K562 (cell line): ENCODE data around the gene BPHL. TPM values are rescaled to one million over a fixed set of nuclear protein-coding genes. Genes with fewer than 3 reads are reported as not detected.

ENCODE experiments used
- CBFA2T3 ChIP-seq: fragments of 450-650 bp; IDR thresholded peaks from 2 replicates; pipeline ENCODE4 v1.6.1; 2017
- CBX8 ChIP-seq: fragments of 200-600 bp; sonication (generic); IDR thresholded peaks from 2 replicates; pipeline ENCODE4 v1.6.1; 2012; ENCODE audit warnings: borderline replicate concordance, mixed run types, low read depth, mild to moderate bottlenecking, moderate library complexity, mixed read lengths, low read length, control low read depth, inconsistent platforms; ENCODE audit not compliant: poor library complexity, severe bottlenecking; ENCODE audit errors: extremely low read depth
- RAD21 ChIP-seq, 2 experiments: fragments of 250-450 bp in 1 of 2; fragments of 450-650 bp in 1 of 2; sonication (Bioruptor Pico) in 1 of 2; formaldehyde crosslinking in 1 of 2; IDR thresholded peaks in 1 of 2; conservative IDR thresholded peaks in 1 of 2; 2 replicates each; pipeline versions ENCODE4 v1.4.0 to v1.8.0; 2020 to 2022; ENCODE audit warnings: mild to moderate bottlenecking in 2 of 2, moderate library complexity in 1 of 2
- ZKSCAN1 ChIP-seq: fragments of 150-350 bp; IDR thresholded peaks from 2 replicates; pipeline ENCODE4 v1.6.1; 2016; ENCODE audit warnings: low read depth, low read length
- ZNF830 ChIP-seq: fragments of 250-450 bp; sonication (Bioruptor Pico); IDR thresholded peaks from 2 replicates; pipeline ENCODE4 v1.5.0; 2021; ENCODE audit warnings: mild to moderate bottlenecking
- polyA plus RNA-seq, 8 experiments: library from polyadenylated mRNA; depleted of rRNA in 4 of 8; stranded (reverse) in 5 of 8; unstranded in 3 of 8; fragments of >200 nt; fragmentation: Nextera tagmentation in 2 of 8; fragmentation: Illumina TruSeq in 1 of 8; extraction: Ambion mirVana in 2 of 8; extraction: Trizol in 1 of 8; gene quantifications; 2 replicates each; pipeline versions ENCODE4 v1.2.1 to v1.2.3, GENCODE V29; 2011 to 2014; ENCODE audit warnings: inconsistent platforms in 1 of 8, missing spikeins in 1 of 8
- total RNA-seq, 7 experiments: library from RNA; depleted of rRNA in 6 of 7; stranded (reverse); fragments of >200 nt in 6 of 7; fragmentation: Illumina TruSeq in 2 of 7; extraction: Trizol in 2 of 7; gene quantifications; 2 replicates each; pipeline versions ENCODE4 v1.2.1 to v1.2.3, GENCODE V29; 2011 to 2021; ENCODE audit warnings: low replicate concordance in 1 of 7
- TF ChIP-seq, protein P1 (sequence below): sonication (generic); formaldehyde crosslinking; IDR thresholded peaks from 2 replicates; pipeline ENCODE4 v1.8.0; 2023; ENCODE audit warnings: missing genetic modification reagents, mild to moderate bottlenecking, borderline replicate concordance
- TF ChIP-seq, protein P2 (sequence below): sonication (generic); formaldehyde crosslinking; IDR thresholded peaks from 2 replicates; pipeline ENCODE4 v1.9.0; 2022; ENCODE audit warnings: mild to moderate bottlenecking, missing genetic modification reagents

BPHL gene
- total and polyA plus RNA-seq, 9 of the 15 experiments (the other 6 are each of a cell fraction or from before 2014, with no cell fraction given): 3.5 to 17.4 (median 8.2) TPM

DNA sequence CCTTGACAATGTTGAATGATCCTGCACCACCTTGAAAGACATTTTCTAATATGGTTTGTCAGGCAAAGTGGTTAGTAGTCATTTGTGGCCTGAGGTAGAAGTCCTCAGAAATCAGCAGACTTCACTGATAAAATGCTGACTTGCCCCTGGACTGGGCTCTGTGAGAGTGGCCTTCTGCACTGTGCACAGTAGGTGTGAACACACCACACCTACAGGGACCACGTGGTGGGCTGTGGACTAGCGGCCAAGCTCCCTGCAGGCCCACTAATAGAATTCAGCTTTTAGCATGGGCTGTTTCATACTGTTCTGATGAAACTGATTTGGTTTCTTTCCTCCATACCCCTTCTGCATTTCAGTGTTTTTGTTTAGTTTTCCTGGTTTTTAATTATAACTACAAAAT lies 7.3 kb downstream of the BPHL start (continued):
- TF ChIP-seq, protein P1, sequence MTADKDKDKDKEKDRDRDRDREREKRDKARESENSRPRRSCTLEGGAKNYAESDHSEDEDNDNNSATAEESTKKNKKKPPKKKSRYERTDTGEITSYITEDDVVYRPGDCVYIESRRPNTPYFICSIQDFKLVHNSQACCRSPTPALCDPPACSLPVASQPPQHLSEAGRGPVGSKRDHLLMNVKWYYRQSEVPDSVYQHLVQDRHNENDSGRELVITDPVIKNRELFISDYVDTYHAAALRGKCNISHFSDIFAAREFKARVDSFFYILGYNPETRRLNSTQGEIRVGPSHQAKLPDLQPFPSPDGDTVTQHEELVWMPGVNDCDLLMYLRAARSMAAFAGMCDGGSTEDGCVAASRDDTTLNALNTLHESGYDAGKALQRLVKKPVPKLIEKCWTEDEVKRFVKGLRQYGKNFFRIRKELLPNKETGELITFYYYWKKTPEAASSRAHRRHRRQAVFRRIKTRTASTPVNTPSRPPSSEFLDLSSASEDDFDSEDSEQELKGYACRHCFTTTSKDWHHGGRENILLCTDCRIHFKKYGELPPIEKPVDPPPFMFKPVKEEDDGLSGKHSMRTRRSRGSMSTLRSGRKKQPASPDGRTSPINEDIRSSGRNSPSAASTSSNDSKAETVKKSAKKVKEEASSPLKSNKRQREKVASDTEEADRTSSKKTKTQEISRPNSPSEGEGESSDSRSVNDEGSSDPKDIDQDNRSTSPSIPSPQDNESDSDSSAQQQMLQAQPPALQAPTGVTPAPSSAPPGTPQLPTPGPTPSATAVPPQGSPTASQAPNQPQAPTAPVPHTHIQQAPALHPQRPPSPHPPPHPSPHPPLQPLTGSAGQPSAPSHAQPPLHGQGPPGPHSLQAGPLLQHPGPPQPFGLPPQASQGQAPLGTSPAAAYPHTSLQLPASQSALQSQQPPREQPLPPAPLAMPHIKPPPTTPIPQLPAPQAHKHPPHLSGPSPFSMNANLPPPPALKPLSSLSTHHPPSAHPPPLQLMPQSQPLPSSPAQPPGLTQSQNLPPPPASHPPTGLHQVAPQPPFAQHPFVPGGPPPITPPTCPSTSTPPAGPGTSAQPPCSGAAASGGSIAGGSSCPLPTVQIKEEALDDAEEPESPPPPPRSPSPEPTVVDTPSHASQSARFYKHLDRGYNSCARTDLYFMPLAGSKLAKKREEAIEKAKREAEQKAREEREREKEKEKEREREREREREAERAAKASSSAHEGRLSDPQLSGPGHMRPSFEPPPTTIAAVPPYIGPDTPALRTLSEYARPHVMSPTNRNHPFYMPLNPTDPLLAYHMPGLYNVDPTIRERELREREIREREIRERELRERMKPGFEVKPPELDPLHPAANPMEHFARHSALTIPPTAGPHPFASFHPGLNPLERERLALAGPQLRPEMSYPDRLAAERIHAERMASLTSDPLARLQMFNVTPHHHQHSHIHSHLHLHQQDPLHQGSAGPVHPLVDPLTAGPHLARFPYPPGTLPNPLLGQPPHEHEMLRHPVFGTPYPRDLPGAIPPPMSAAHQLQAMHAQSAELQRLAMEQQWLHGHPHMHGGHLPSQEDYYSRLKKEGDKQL (CRISPR knock-in tag): no peak
- TF ChIP-seq CBX8 (no peak), RAD21 (CRISPR knock-in tag; conservative IDR thresholded peaks at IDR 0.05 in 1 of 2, IDR thresholded peaks at IDR 0.05 in 1 of 2) (no peak), ZKSCAN1 (peak; percentile 18; the same call in 1 of the 2 replicates), ZNF830 (no peak), CBFA2T3 (no peak)
- TF ChIP-seq, protein P2, sequence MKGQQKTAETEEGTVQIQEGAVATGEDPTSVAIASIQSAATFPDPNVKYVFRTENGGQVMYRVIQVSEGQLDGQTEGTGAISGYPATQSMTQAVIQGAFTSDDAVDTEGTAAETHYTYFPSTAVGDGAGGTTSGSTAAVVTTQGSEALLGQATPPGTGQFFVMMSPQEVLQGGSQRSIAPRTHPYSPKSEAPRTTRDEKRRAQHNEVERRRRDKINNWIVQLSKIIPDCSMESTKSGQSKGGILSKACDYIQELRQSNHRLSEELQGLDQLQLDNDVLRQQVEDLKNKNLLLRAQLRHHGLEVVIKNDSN (CRISPR knock-in tag): peak; percentile 30; the same call in 1 of the 2 replicates
- TF ChIP-seq, all 486 proteins: peak for 5
